Measurements from ENCODE around the gene HOXC9. TPM values are rescaled to one million over a fixed set of nuclear protein-coding genes. Genes with fewer than 3 reads are reported as not detected.

The HOXC9 gene
- total RNA-seq, 2 donors from 2014 or later: not detected

GRCh38 chr12:53961025-53961761, 38.8 kb upstream of the HOXC9 start:
- H3K27me3 ChIP-seq: peaks cover 78 to 85% of the 10 kb centered on the region in 2 donors
- peaks cover 0 to 14% of the 10 kb centered on the region in 2 donors for H3K4me1 ChIP-seq
- no peak for DNase-seq (ENCODE audit: low spot score)
- H3K9me3 ChIP-seq: no peaks in the 10 kb centered on the region
- no peak overlapping the region for H3K4me3 ChIP-seq
- H3K27ac ChIP-seq: no peak overlapping the region
- no peak for TF ChIP-seq CTCF (IDR thresholded peaks at IDR 0.05)
- H3K36me3 ChIP-seq: no peaks in the 10 kb centered on the region

- H3K27me3 ChIP-seq: peaks cover 78 to 84% of the 10 kb centered on the region in 2 donors
- DNase-seq (ENCODE audit: low spot score): no peak
- H3K9me3 ChIP-seq: no peaks in the 10 kb centered on the region
- TF ChIP-seq CTCF (IDR thresholded peaks at IDR 0.05): no peak
- peaks cover 0 to 20% of the 10 kb centered on the region in 2 donors for H3K4me1 ChIP-seq
- no peak overlapping the region for H3K27ac ChIP-seq
- H3K4me3 ChIP-seq: no peak overlapping the region
- no peaks in the 10 kb centered on the region for H3K36me3 ChIP-seq
Measured at GRCh38 chr12:53963005-53963404, 37.0 kb upstream of the HOXC9 start.

GRCh38 chr12:53963434-53964314, 36.3 kb upstream of the HOXC9 start:
- Histone ChIP-seq H3K36me3 (no peaks in the 10 kb centered on the region), H3K27me3 (peaks cover 75 to 84% of the 10 kb centered on the region in 2 donors), H3K9me3 (no peaks in the 10 kb centered on the region), H3K4me1 (peaks cover 0 to 20% of the 10 kb centered on the region in 2 donors), H3K27ac (no peak overlapping the region), H3K4me3 (no peak overlapping the region)
- no peak for DNase-seq (ENCODE audit: low spot score)
- TF ChIP-seq CTCF (IDR thresholded peaks at IDR 0.05): no peak

- TF ChIP-seq CTCF (IDR thresholded peaks at IDR 0.05): no peak
- Histone ChIP-seq H3K36me3 (no peaks in the 10 kb centered on the region), H3K4me1 (peaks cover 0 to 20% of the 10 kb centered on the region in 2 donors), H3K27me3 (peaks cover 76 to 83% of the 10 kb centered on the region in 2 donors), H3K4me3 (no peak overlapping the region), H3K9me3 (no peaks in the 10 kb centered on the region), H3K27ac (no peak overlapping the region)
- DNase-seq (ENCODE audit: low spot score): no peak
Measured at GRCh38 chr12:53964315-53964713, 35.6 kb upstream of the HOXC9 start.

- TF ChIP-seq CTCF (IDR thresholded peaks at IDR 0.05): no peak
Measured at GRCh38 chr12:53965281-53966084, 34.5 kb upstream of the HOXC9 start.

More at GRCh38 chr12:53965281-53966084, 34.5 kb upstream of the HOXC9 start:
- Histone ChIP-seq H3K36me3 (no peaks in the 10 kb centered on the region), H3K9me3 (no peaks in the 10 kb centered on the region), H3K4me3 (no peak overlapping the region), H3K27ac (no peak overlapping the region), H3K27me3 (peaks cover 73 to 88% of the 10 kb centered on the region in 2 donors), H3K4me1 (peaks cover 0 to 20% of the 10 kb centered on the region in 2 donors)
- no peak for DNase-seq (ENCODE audit: low spot score)
